Measurements from ENCODE around the gene RSAD2. TPM values are rescaled to one million over a fixed set of nuclear protein-coding genes. Genes with fewer than 3 reads are reported as not detected.

RSAD2 gene
- total RNA-seq, 1 donor from 2014 or later = 4.4 TPM

DNA sequence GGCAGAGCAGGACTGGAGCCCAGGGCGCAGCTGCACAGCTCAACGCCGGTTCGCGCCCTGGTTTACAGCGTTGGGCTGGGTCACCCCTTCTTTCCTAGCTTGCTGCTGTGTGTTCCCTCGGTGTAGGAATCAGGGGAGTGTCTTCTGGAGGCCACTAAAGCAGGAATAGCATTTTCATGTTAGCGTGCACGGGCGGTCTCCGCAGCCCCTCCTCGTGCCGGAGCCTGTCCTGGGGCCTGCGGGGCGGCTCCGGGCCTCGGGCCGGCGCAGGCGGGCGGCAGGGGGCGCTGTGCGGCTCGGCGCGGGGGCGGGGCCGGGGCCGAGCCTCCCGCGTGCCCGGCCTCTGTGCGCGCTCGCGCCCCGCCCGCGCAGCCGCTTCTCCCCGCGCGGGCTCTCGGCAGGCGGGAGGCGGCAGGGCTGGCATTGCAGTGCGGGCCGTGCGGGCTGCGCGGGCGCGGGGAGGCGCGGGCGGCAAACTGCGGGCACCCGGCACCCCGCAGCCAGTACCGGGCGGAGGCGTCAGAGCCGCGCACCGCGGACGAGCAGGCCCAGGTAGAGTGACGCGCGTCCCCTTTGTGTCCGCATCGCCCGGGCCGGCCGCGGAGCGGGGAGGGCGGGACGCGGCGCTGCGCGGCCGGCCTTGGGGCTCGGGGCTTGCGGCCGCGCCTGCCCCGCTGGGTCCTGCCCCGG is 39.6 kb downstream of the RSAD2 start, which contains the start of gene RNF144A:
RNF144A (plus strand) TSS at position 342 of the 690 bp plus-strand sequence. CDS start 79,515 bp downstream, outside the sequence.
- peak; percentile 75 for DNase-seq (ENCODE audit: low spot score, unreplicated experiment)
- peaks cover 25% of the 10 kb centered on the region for H3K4me1 Mint-ChIP-seq (ENCODE audit: low read depth)
- peak within 1 kb of the TSS; percentile 74 for H3K27ac Mint-ChIP-seq
- H3K36me3 Mint-ChIP-seq (ENCODE audit: insufficient read depth) = peaks cover 3% of the 10 kb centered on the region
- TF ChIP-seq, protein P1, sequence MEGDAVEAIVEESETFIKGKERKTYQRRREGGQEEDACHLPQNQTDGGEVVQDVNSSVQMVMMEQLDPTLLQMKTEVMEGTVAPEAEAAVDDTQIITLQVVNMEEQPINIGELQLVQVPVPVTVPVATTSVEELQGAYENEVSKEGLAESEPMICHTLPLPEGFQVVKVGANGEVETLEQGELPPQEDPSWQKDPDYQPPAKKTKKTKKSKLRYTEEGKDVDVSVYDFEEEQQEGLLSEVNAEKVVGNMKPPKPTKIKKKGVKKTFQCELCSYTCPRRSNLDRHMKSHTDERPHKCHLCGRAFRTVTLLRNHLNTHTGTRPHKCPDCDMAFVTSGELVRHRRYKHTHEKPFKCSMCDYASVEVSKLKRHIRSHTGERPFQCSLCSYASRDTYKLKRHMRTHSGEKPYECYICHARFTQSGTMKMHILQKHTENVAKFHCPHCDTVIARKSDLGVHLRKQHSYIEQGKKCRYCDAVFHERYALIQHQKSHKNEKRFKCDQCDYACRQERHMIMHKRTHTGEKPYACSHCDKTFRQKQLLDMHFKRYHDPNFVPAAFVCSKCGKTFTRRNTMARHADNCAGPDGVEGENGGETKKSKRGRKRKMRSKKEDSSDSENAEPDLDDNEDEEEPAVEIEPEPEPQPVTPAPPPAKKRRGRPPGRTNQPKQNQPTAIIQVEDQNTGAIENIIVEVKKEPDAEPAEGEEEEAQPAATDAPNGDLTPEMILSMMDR (IDR thresholded peaks at IDR 0.05; ENCODE audit: unreplicated experiment) = peak; percentile 56
- H3K27me3 Mint-ChIP-seq = peaks cover 31% of the 10 kb centered on the region
- peak within 1 kb of the TSS; percentile 73 for H3K4me3 Mint-ChIP-seq (ENCODE audit: low read depth)
- no peaks in the 10 kb centered on the region for H3K9me3 Mint-ChIP-seq (ENCODE audit: low read depth)

DNA sequence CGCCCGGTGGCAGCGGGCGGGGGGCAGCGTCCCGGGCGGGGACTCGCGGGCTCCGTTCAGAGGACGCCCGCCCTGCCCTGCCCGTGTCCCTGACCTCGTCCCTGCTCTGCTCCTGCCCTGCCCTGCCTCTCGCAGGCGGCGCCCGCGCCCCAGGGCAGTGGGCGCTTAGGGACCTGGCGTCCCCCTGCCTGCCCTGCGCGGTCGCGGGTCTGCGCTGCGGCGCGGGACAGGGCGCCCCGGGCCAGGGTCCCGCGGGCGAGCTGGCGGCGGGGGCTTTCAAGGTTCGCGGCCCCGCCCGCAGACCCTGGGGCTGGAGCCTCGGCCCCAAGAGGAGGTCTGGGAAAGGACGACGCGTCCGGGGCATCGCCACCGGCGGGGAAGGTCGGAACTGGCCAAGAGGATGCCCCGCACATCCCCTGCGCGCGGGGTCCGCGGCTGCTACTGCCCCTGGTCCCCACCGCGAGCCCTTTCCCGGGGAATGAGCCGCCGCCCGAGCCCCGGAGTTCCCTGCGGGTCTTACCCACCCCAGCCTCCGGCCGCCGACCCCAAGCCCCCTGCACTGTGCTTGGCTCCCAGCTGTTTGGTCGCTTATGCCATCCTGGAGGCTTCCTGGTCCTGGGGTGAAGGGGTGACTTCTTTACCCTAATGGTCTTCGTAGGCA is 40.3 kb downstream of the RSAD2 start:
- H3K36me3 Mint-ChIP-seq (ENCODE audit: insufficient read depth) = peaks cover 3% of the 10 kb centered on the region
- H3K9me3 Mint-ChIP-seq (ENCODE audit: low read depth) = no peaks in the 10 kb centered on the region
- no peak for DNase-seq (ENCODE audit: low spot score, unreplicated experiment)
- peak overlapping the region; percentile 74 for H3K27ac Mint-ChIP-seq
- TF ChIP-seq, protein P1 (IDR thresholded peaks at IDR 0.05; ENCODE audit: unreplicated experiment) = no peak
- peaks cover 28% of the 10 kb centered on the region for H3K27me3 Mint-ChIP-seq
- H3K4me1 Mint-ChIP-seq (ENCODE audit: low read depth) = peaks cover 27% of the 10 kb centered on the region
- H3K4me3 Mint-ChIP-seq (ENCODE audit: low read depth) = peak overlapping the region; percentile 71

DNA sequence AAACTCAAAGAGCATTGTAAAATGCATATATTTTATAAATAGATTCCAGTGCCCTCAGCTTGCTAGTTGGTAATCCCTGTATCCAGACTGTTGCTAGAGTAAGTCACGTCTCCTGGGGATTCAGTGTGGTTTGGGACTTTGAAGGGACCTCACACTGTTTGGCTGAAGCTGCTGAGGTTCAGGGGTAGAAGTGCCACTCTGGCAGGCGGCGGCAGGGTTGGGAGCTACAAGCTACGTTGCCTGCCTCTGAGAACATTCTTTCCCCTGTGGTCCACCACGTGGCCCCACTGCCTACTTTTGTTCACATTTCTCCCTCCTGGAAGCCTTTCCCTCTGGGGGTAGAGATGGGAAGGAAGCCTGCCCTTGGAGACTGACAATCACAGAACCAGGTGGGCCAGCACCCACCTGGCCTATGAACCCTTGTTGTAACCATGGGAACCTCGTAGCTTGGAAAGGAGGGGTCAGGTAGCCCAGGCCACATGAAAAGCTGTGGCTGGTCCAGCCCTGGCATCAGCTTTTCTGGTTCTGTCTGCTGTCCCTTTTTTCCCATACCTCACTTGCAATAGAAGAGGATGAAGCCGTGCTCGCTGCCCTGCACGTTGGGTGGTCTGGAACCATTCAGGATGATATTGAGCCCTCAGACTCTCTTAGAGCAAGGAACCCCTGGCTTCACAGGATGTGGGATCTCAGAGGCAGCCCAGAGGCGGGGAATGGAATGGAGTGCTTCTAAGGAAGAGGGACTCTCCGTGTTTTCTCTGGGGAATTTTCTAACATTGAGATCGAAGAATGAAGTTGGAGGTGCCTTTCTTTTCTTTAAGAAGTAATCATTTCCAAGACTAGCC is 42.5 kb downstream of the RSAD2 start:
- H3K36me3 Mint-ChIP-seq (ENCODE audit: insufficient read depth) = peaks cover 9% of the 10 kb centered on the region
- no peaks in the 10 kb centered on the region for H3K9me3 Mint-ChIP-seq (ENCODE audit: low read depth)
- H3K27ac Mint-ChIP-seq = no peak overlapping the region
- TF ChIP-seq, protein P1 (IDR thresholded peaks at IDR 0.05; ENCODE audit: unreplicated experiment) = no peak
- peaks cover 17% of the 10 kb centered on the region for H3K27me3 Mint-ChIP-seq
- no peak overlapping the region for H3K4me3 Mint-ChIP-seq (ENCODE audit: low read depth)
- peaks cover 31% of the 10 kb centered on the region for H3K4me1 Mint-ChIP-seq (ENCODE audit: low read depth)
- DNase-seq (ENCODE audit: low spot score, unreplicated experiment) = no peak

DNA sequence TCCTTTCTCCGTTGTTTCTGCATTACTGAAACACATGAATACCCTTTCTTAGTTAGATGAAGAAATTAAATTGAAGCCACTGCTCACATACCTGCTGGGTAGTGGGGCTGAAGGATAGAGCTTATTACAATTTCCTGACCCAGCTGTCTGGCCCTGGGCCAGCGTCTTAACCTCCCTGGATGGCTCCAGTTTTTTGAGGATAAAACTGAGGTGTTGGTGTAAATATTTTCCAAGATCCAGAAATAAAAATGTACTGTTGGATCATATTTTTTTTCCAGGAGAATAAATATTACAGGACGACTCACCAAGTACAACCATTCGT is 43.1 kb downstream of the RSAD2 start:
- H3K27ac Mint-ChIP-seq = no peak overlapping the region
- peak overlapping the region; percentile 5 for H3K4me3 Mint-ChIP-seq (ENCODE audit: low read depth)
- H3K9me3 Mint-ChIP-seq (ENCODE audit: low read depth) = no peaks in the 10 kb centered on the region
- H3K4me1 Mint-ChIP-seq (ENCODE audit: low read depth) = peaks cover 35% of the 10 kb centered on the region
- peaks cover 15% of the 10 kb centered on the region for H3K27me3 Mint-ChIP-seq
- TF ChIP-seq, protein P1 (IDR thresholded peaks at IDR 0.05; ENCODE audit: unreplicated experiment) = no peak
- H3K36me3 Mint-ChIP-seq (ENCODE audit: insufficient read depth) = peaks cover 9% of the 10 kb centered on the region
- no peak for DNase-seq (ENCODE audit: low spot score, unreplicated experiment)

DNA sequence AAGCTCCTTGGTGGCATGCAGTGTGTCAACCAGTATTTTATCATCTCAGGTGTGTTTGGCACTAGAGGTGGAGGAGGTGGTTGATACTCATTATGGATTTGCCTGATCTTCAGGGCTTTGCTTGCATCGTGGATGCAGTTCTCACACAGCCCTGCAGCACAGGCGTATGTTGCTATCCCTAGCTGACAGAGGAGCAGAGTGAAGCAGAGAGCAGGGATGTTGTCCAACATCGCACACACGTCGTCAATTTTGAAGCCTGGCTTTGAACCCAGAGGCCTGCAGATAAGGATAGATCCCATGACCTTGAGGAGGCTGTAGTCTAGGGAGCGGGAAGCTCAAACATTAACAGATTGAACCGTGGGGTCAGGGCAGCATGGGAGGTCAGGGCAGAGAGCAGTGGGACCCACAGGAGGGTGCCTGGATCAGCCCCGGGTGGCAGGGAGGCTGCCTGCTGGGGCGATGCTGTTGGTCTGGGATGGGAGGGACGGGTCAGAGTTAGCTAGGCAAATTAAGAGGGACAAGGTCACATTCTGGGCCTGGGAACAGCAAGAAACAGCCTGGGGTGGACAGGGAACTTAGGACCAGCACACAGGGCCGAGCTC is 43.8 kb downstream of the RSAD2 start:
- Mint-ChIP-seq H3K9me3 (ENCODE audit: low read depth) (no peaks in the 10 kb centered on the region), H3K4me3 (ENCODE audit: low read depth) (no peak overlapping the region), H3K36me3 (ENCODE audit: insufficient read depth) (peaks cover 9% of the 10 kb centered on the region), H3K27me3 (peaks cover 10% of the 10 kb centered on the region), H3K27ac (peak overlapping the region; percentile 83), H3K4me1 (ENCODE audit: low read depth) (peaks cover 38% of the 10 kb centered on the region)
- TF ChIP-seq, protein P1 (IDR thresholded peaks at IDR 0.05; ENCODE audit: unreplicated experiment) = no peak
- DNase-seq (ENCODE audit: low spot score, unreplicated experiment) = no peak
